Lower leg skin (tissue), 3 donors: ENCODE measurements around the gene NAA10.

Experiments used
- POLR2A ChIP-seq, 2 donors: fragments of 450-650 bp; IDR thresholded peaks; one replicate each; pipeline ENCODE4 v1.6.1; 2016 to 2017; ENCODE audit warnings: antibody characterized with exemption in 2 of 2, mild to moderate bottlenecking in 1 of 2, moderate library complexity in 1 of 2
- TF ChIP-seq, protein P1 (sequence below), 3 donors: fragments of 450-650 bp; IDR thresholded peaks; one replicate each; pipeline ENCODE4 v1.5.1; 2016; ENCODE audit warnings: antibody characterized with exemption in 3 of 3, mild to moderate bottlenecking in 3 of 3, moderate library complexity in 2 of 3

GRCh38 chrX:153884590-153884989 is 50.2 kb downstream of the NAA10 start:
- no peak for TF ChIP-seq POLR2A (IDR thresholded peaks at IDR 0.05)
- TF ChIP-seq, protein P1, sequence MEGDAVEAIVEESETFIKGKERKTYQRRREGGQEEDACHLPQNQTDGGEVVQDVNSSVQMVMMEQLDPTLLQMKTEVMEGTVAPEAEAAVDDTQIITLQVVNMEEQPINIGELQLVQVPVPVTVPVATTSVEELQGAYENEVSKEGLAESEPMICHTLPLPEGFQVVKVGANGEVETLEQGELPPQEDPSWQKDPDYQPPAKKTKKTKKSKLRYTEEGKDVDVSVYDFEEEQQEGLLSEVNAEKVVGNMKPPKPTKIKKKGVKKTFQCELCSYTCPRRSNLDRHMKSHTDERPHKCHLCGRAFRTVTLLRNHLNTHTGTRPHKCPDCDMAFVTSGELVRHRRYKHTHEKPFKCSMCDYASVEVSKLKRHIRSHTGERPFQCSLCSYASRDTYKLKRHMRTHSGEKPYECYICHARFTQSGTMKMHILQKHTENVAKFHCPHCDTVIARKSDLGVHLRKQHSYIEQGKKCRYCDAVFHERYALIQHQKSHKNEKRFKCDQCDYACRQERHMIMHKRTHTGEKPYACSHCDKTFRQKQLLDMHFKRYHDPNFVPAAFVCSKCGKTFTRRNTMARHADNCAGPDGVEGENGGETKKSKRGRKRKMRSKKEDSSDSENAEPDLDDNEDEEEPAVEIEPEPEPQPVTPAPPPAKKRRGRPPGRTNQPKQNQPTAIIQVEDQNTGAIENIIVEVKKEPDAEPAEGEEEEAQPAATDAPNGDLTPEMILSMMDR (IDR thresholded peaks at IDR 0.05): no peak
